Endothelial cell of umbilical vein (primary cell): Measurements from ENCODE around the gene RAB40B. TPM values are rescaled to one million over a fixed set of nuclear protein-coding genes. Genes with fewer than 3 reads are reported as not detected.

Experiments used
- BruUV-seq: library from RNA; stranded (reverse); fragments of 400-500 nt; replicated peaks from 2 replicates; lab custom pipeline; 2021; lab: Mats Ljungman, UMichigan
- CTCF ChIA-PET: fragments of 300-600, 350-600 bp; sonication (Branson Sonifier 250); formaldehyde crosslinking; loops from one replicate; lab custom pipeline; 2021; ENCODE audit warnings: antibody characterized with exemption, inconsistent platforms; lab: Charles Lee
- POLR2A ChIA-PET: fragments of 300-600, 350-600 bp; sonication (Branson Sonifier 250); formaldehyde crosslinking; loops from one replicate; lab custom pipeline; 2021; ENCODE audit warnings: antibody characterized with exemption, inconsistent platforms; lab: Charles Lee
- DNase-seq: peaks from one replicate; pipeline ENCODE4 v3.0.0-alpha.2; 2011; ENCODE audit warnings: low read depth, low spot score
- FAIRE-seq: peaks from 2 replicates; lab custom pipeline; 2011; peaks lifted over from hg19 to GRCh38; lab: Jason Lieb, UNC
- H2AFZ ChIP-seq: 2 replicates; pipeline ENCODE4 v1.6.0; 2012; ENCODE audit warnings: low read depth, low read length, control low read depth, inconsistent platforms
- H3K27ac ChIP-seq: 2 replicates; pipeline ENCODE4 v1.5.1; 2011; ENCODE audit warnings: low read depth, mild to moderate bottlenecking, control low read depth, low read length, moderate library complexity; ENCODE audit not compliant: insufficient read depth
- H3K27me3 ChIP-seq, 2 experiments: 2 replicates each; pipeline versions ENCODE4 v1.6.0 to v1.6.1; 2011; ENCODE audit warnings: low read length in 2 of 2, mixed read lengths in 1 of 2; ENCODE audit not compliant: control insufficient read depth in 2 of 2, insufficient read depth in 2 of 2
- H3K36me3 ChIP-seq, 2 experiments: 2 replicates in 1 of 2; 3 replicates in 1 of 2; pipeline ENCODE4 v1.5.1; 2011; ENCODE audit warnings: low read length in 2 of 2, mild to moderate bottlenecking in 1 of 2, moderate library complexity in 1 of 2; ENCODE audit not compliant: control insufficient read depth in 2 of 2, insufficient read depth in 2 of 2; ENCODE audit errors: extremely low read depth in 1 of 2
- H3K4me1 ChIP-seq: 3 replicates; pipeline ENCODE4 v1.5.1; 2011; ENCODE audit warnings: mild to moderate bottlenecking, low read length; ENCODE audit not compliant: control insufficient read depth, insufficient read depth; ENCODE audit errors: extremely low read depth
- H3K4me2 ChIP-seq: 2 replicates; pipeline ENCODE4 v1.6.1; 2011; ENCODE audit warnings: low read length, control low read depth, mixed read lengths; ENCODE audit not compliant: insufficient read depth
- H3K4me3 ChIP-seq, 3 experiments: fragments of 200-600 bp in 1 of 3; sonication (generic), shearing (Covaris generic) in 1 of 3; replicated peaks in 1 of 3; 2 replicates each; pipeline ENCODE4 v1.5.1; 2011 to 2016; ENCODE audit warnings: control low read depth in 3 of 3, low read length in 3 of 3, mild to moderate bottlenecking in 2 of 3, inconsistent platforms in 1 of 3, low read depth in 1 of 3, moderate library complexity in 1 of 3; ENCODE audit not compliant: insufficient read depth in 1 of 3
- H3K79me2 ChIP-seq: 2 replicates; pipeline ENCODE4 v1.6.0; 2012; ENCODE audit warnings: low read length, inconsistent platforms; ENCODE audit not compliant: control insufficient read depth, insufficient read depth
- H3K9ac ChIP-seq: replicated peaks from 2 replicates; pipeline ENCODE3; 2011; ENCODE audit warnings: low read length, control low read depth; ENCODE audit not compliant: insufficient read depth; ENCODE audit errors: extremely low read depth
- H3K9me1 ChIP-seq: replicated peaks from 3 replicates; pipeline ENCODE4 v1.6.0; 2011; ENCODE audit warnings: mild to moderate bottlenecking, low read length; ENCODE audit not compliant: control insufficient read depth, insufficient read depth; ENCODE audit errors: extremely low read depth
- H3K9me3 ChIP-seq: replicated peaks from 2 replicates; pipeline ENCODE4 v1.5.1; 2012; ENCODE audit warnings: low read length, inconsistent platforms; ENCODE audit not compliant: control insufficient read depth, insufficient read depth
- H4K20me1 ChIP-seq: replicated peaks from 2 replicates; pipeline ENCODE3; 2011; ENCODE audit warnings: mild to moderate bottlenecking, low read length; ENCODE audit not compliant: control insufficient read depth, insufficient read depth; ENCODE audit errors: extremely low read depth
- FOS ChIP-seq: IDR thresholded peaks from 2 replicates; pipeline ENCODE4 v1.6.1; 2011; ENCODE audit warnings: mild to moderate bottlenecking, low read length, moderate library complexity, borderline replicate concordance; ENCODE audit not compliant: insufficient read depth
- GATA2 ChIP-seq: IDR thresholded peaks from 2 replicates; pipeline ENCODE4 v1.7.0; 2011; ENCODE audit warnings: low read depth, mild to moderate bottlenecking, moderate library complexity, mixed read lengths, low read length; ENCODE audit not compliant: insufficient read length, insufficient read depth
- JUN ChIP-seq: IDR thresholded peaks from 2 replicates; pipeline ENCODE4 v1.6.1; 2011; ENCODE audit warnings: borderline replicate concordance, low read depth; ENCODE audit not compliant: insufficient read length, insufficient read depth
- POLR2A ChIP-seq: IDR thresholded peaks from 2 replicates; pipeline ENCODE4 v1.6.1; 2012; ENCODE audit warnings: low read depth, mild to moderate bottlenecking, control low read depth, low read length
- dilution Hi-C: fragments of 300-500 bp; cut with MboI; formaldehyde crosslinking; loops from one replicate; pipeline ENCODE4 v1.15.0; 2019; ENCODE audit warnings: low sequenced_read_pairs; ENCODE audit not compliant: extremely low pct_ligation_motif_present
- intact Hi-C: fragments of 100-400 bp; cut with micrococcal nuclease; formaldehyde crosslinking; loops from one replicate; pipeline ENCODE4 v1.10.0; 2022
- polyA plus RNA-seq, 4 experiments: library from polyadenylated mRNA; depleted of rRNA in 3 of 4; stranded (reverse) in 3 of 4; unstranded in 1 of 4; fragments of >200 nt; gene quantifications; 2 replicates each; pipeline versions ENCODE4 v1.2.1 to v1.2.3, GENCODE V29; 2011 to 2012; ENCODE audit warnings: missing spikeins in 1 of 4
- total RNA-seq: library from RNA; stranded (reverse); gene quantifications from 2 replicates; pipeline ENCODE4 v1.2.3, GENCODE V29; 2021
- TF ChIP-seq, protein P1 (sequence below), 2 donors: IDR thresholded peaks; 1 replicate in 1 of 2; 2 replicates in 1 of 2; pipeline ENCODE4 v1.5.1; 2011; ENCODE audit warnings: low read length in 2 of 2, mild to moderate bottlenecking in 2 of 2, moderate library complexity in 2 of 2, control low read depth in 1 of 2, inconsistent platforms in 1 of 2, low read depth in 1 of 2; ENCODE audit not compliant: insufficient read depth in 1 of 2; ENCODE audit errors: extremely low read depth in 1 of 2
- TF ChIP-seq, protein P2 (sequence below): IDR thresholded peaks from 2 replicates; pipeline ENCODE4 v1.6.1; 2011; ENCODE audit not compliant: insufficient read depth, insufficient read length

Gene RAB40B
- total and polyA plus RNA-seq, 2 donors (not counting 3 experiments of a cell fraction or from before 2014, with no cell fraction given): 5.5 to 9.3 TPM

DNA sequence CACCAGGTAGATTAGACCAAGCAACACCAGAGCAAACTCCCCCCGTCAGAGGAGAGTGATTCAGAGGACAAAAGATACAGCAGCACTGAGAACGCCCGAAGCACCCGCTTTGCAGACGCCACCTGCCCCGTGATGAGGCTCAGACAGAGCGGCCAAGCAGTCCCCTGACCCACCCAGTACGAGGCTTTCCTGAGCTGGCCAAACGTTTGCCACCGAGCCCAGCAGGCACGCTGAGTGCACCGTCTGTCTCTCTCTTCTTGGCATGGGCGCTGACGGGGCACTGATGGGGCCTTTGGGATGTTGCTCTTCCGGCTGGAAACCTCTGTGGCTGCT is 30.9 kb downstream of the RAB40B start:
- DNase-seq (no peak), FAIRE-seq (no peak)
- Histone ChIP-seq H3K9me3 (no peaks in the 10 kb centered on the region), H3K36me3 (no peaks in the 10 kb centered on the region), H3K4me1 (no peaks in the 10 kb centered on the region), H3K4me3 (no peak overlapping the region), H3K9ac (no peak overlapping the region), H3K4me2 (no peak overlapping the region), H2AFZ (no peak overlapping the region), H3K27me3 (no peaks in the 10 kb centered on the region), H3K9me1 (no peaks in the 10 kb centered on the region), H4K20me1 (no peaks in the 10 kb centered on the region), H3K79me2 (no peaks in the 10 kb centered on the region), H3K27ac (no peak overlapping the region)
- CTCF ChIA-PET: interaction anchor here (0.7 to 1.5 kb wide), 4 partner anchors 40 to 110 kb away, joined by 3 to 14 read pairs (median 6); no protein-coding TSS in a partner anchor
- no TSS peak for BruUV-seq
- intact Hi-C loops: no loop called here
- POLR2A ChIA-PET: no interaction called here
- TF ChIP-seq GATA2 (no peak), POLR2A (no peak), JUN (no peak)
- TF ChIP-seq, protein P1, sequence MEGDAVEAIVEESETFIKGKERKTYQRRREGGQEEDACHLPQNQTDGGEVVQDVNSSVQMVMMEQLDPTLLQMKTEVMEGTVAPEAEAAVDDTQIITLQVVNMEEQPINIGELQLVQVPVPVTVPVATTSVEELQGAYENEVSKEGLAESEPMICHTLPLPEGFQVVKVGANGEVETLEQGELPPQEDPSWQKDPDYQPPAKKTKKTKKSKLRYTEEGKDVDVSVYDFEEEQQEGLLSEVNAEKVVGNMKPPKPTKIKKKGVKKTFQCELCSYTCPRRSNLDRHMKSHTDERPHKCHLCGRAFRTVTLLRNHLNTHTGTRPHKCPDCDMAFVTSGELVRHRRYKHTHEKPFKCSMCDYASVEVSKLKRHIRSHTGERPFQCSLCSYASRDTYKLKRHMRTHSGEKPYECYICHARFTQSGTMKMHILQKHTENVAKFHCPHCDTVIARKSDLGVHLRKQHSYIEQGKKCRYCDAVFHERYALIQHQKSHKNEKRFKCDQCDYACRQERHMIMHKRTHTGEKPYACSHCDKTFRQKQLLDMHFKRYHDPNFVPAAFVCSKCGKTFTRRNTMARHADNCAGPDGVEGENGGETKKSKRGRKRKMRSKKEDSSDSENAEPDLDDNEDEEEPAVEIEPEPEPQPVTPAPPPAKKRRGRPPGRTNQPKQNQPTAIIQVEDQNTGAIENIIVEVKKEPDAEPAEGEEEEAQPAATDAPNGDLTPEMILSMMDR (IDR thresholded peaks at IDR 0.05; ENCODE audit: extremely low read depth in 1 of 2, insufficient read depth in 1 of 2, low read depth in 1 of 2, low read length in 2 of 2): no peak
- dilution Hi-C loops: no loop called here

DNA sequence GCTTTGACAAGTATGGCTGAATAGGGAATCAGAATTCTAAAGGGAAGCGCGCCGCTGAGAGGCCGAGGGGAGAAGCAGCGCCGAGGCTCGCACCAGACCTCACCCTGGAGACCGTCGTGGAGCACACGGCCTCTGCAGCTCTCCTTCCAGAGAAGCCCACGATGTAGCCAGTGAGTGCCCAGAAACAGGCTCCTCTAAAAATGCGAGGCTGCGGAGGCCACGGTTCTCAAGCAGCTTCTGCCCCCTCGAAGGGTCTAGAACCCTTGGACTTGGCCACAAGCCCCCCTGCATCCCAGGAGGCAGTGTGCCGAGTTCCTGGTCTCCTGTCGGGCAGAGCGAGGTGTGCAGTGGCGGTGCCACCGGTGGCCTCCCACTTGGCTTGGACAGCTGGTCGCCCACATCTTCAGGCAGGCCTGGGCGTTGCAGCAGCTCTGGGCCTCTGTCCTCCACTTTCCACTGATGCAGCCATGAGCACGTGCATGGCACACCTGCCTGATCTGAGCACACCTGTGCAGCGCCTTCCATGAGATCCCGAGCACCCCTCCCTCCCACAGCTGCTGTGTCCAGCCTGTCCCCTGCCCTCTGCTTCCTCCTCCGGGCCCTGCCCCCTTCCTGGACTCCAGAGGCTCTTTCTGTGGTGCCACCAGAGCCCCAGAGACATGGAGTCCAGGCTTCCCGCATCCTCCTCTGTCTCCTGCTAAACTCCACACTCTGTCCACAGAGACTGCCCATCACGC is 31.4 kb downstream of the RAB40B start:
- dilution Hi-C loops (no loop called here), intact Hi-C loops (no loop called here)
- Histone ChIP-seq H3K9me1 (no peaks in the 10 kb centered on the region), H3K36me3 (no peaks in the 10 kb centered on the region), H3K4me2 (no peak overlapping the region), H4K20me1 (no peaks in the 10 kb centered on the region), H2AFZ (no peak overlapping the region), H3K9me3 (no peaks in the 10 kb centered on the region), H3K9ac (no peak overlapping the region), H3K4me3 (no peak overlapping the region), H3K79me2 (no peaks in the 10 kb centered on the region), H3K27me3 (no peaks in the 10 kb centered on the region), H3K27ac (no peak overlapping the region), H3K4me1 (no peaks in the 10 kb centered on the region)
- no peak for FAIRE-seq
- ChIA-PET CTCF (interaction anchor here (0.6 to 1.5 kb wide), 2 partner anchors 106 to 114 kb away, joined by 3 read pairs; no protein-coding TSS in a partner anchor), POLR2A (no interaction called here)
- no peak for TF ChIP-seq FOS
- TF ChIP-seq, protein P2, sequence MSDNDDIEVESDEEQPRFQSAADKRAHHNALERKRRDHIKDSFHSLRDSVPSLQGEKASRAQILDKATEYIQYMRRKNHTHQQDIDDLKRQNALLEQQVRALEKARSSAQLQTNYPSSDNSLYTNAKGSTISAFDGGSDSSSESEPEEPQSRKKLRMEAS: no peak
- no peak for DNase-seq
- BruUV-seq: no TSS peak
